Endothelial cell of umbilical vein (primary cell): Measurements from ENCODE around the gene AGO1. TPM values are rescaled to one million over a fixed set of nuclear protein-coding genes. Genes with fewer than 3 reads are reported as not detected.

Experiments
- BruUV-seq: library from RNA; stranded (reverse); fragments of 400-500 nt; replicated peaks from 2 replicates; lab custom pipeline; 2021; lab: Mats Ljungman, UMichigan
- CTCF ChIA-PET: fragments of 300-600, 350-600 bp; sonication (Branson Sonifier 250); formaldehyde crosslinking; loops from one replicate; lab custom pipeline; 2021; ENCODE audit warnings: antibody characterized with exemption, inconsistent platforms; lab: Charles Lee
- POLR2A ChIA-PET: fragments of 300-600, 350-600 bp; sonication (Branson Sonifier 250); formaldehyde crosslinking; loops from one replicate; lab custom pipeline; 2021; ENCODE audit warnings: antibody characterized with exemption, inconsistent platforms; lab: Charles Lee
- DNase-seq: peaks from one replicate; pipeline ENCODE4 v3.0.0-alpha.2; 2011; ENCODE audit warnings: low read depth, low spot score
- FAIRE-seq: peaks from 2 replicates; lab custom pipeline; 2011; peaks lifted over from hg19 to GRCh38; lab: Jason Lieb, UNC
- H2AFZ ChIP-seq: 2 replicates; pipeline ENCODE4 v1.6.0; 2012; ENCODE audit warnings: low read depth, low read length, control low read depth, inconsistent platforms
- H3K27ac ChIP-seq: 2 replicates; pipeline ENCODE4 v1.5.1; 2011; ENCODE audit warnings: low read depth, mild to moderate bottlenecking, control low read depth, low read length, moderate library complexity; ENCODE audit not compliant: insufficient read depth
- H3K27me3 ChIP-seq, 2 experiments: 2 replicates each; pipeline versions ENCODE4 v1.6.0 to v1.6.1; 2011; ENCODE audit warnings: low read length in 2 of 2, mixed read lengths in 1 of 2; ENCODE audit not compliant: control insufficient read depth in 2 of 2, insufficient read depth in 2 of 2
- H3K36me3 ChIP-seq, 2 experiments: 2 replicates in 1 of 2; 3 replicates in 1 of 2; pipeline ENCODE4 v1.5.1; 2011; ENCODE audit warnings: low read length in 2 of 2, mild to moderate bottlenecking in 1 of 2, moderate library complexity in 1 of 2; ENCODE audit not compliant: control insufficient read depth in 2 of 2, insufficient read depth in 2 of 2; ENCODE audit errors: extremely low read depth in 1 of 2
- H3K4me1 ChIP-seq: 3 replicates; pipeline ENCODE4 v1.5.1; 2011; ENCODE audit warnings: mild to moderate bottlenecking, low read length; ENCODE audit not compliant: control insufficient read depth, insufficient read depth; ENCODE audit errors: extremely low read depth
- H3K4me2 ChIP-seq: 2 replicates; pipeline ENCODE4 v1.6.1; 2011; ENCODE audit warnings: low read length, control low read depth, mixed read lengths; ENCODE audit not compliant: insufficient read depth
- H3K4me3 ChIP-seq, 3 experiments: fragments of 200-600 bp in 1 of 3; sonication (generic), shearing (Covaris generic) in 1 of 3; replicated peaks in 1 of 3; 2 replicates each; pipeline ENCODE4 v1.5.1; 2011 to 2016; ENCODE audit warnings: control low read depth in 3 of 3, low read length in 3 of 3, mild to moderate bottlenecking in 2 of 3, inconsistent platforms in 1 of 3, low read depth in 1 of 3, moderate library complexity in 1 of 3; ENCODE audit not compliant: insufficient read depth in 1 of 3
- H3K79me2 ChIP-seq: 2 replicates; pipeline ENCODE4 v1.6.0; 2012; ENCODE audit warnings: low read length, inconsistent platforms; ENCODE audit not compliant: control insufficient read depth, insufficient read depth
- H3K9ac ChIP-seq: replicated peaks from 2 replicates; pipeline ENCODE3; 2011; ENCODE audit warnings: low read length, control low read depth; ENCODE audit not compliant: insufficient read depth; ENCODE audit errors: extremely low read depth
- H3K9me1 ChIP-seq: replicated peaks from 3 replicates; pipeline ENCODE4 v1.6.0; 2011; ENCODE audit warnings: mild to moderate bottlenecking, low read length; ENCODE audit not compliant: control insufficient read depth, insufficient read depth; ENCODE audit errors: extremely low read depth
- H3K9me3 ChIP-seq: replicated peaks from 2 replicates; pipeline ENCODE4 v1.5.1; 2012; ENCODE audit warnings: low read length, inconsistent platforms; ENCODE audit not compliant: control insufficient read depth, insufficient read depth
- H4K20me1 ChIP-seq: replicated peaks from 2 replicates; pipeline ENCODE3; 2011; ENCODE audit warnings: mild to moderate bottlenecking, low read length; ENCODE audit not compliant: control insufficient read depth, insufficient read depth; ENCODE audit errors: extremely low read depth
- EZH2 ChIP-seq: IDR thresholded peaks from 2 replicates; pipeline ENCODE4 v1.6.1; 2012; ENCODE audit warnings: borderline replicate concordance, low read depth, mild to moderate bottlenecking, moderate library complexity, low read length, inconsistent platforms; ENCODE audit not compliant: severe bottlenecking
- FOS ChIP-seq: IDR thresholded peaks from 2 replicates; pipeline ENCODE4 v1.6.1; 2011; ENCODE audit warnings: mild to moderate bottlenecking, low read length, moderate library complexity, borderline replicate concordance; ENCODE audit not compliant: insufficient read depth
- GATA2 ChIP-seq: IDR thresholded peaks from 2 replicates; pipeline ENCODE4 v1.7.0; 2011; ENCODE audit warnings: low read depth, mild to moderate bottlenecking, moderate library complexity, mixed read lengths, low read length; ENCODE audit not compliant: insufficient read length, insufficient read depth
- JUN ChIP-seq: IDR thresholded peaks from 2 replicates; pipeline ENCODE4 v1.6.1; 2011; ENCODE audit warnings: borderline replicate concordance, low read depth; ENCODE audit not compliant: insufficient read length, insufficient read depth
- MAX ChIP-seq: IDR thresholded peaks from 2 replicates; pipeline ENCODE4 v1.6.1; 2011; ENCODE audit not compliant: insufficient read depth, insufficient read length
- MYC ChIP-seq: IDR thresholded peaks from one replicate; pipeline ENCODE4 v1.6.1; 2011; ENCODE audit warnings: mild to moderate bottlenecking, low read depth, low read length
- POLR2A ChIP-seq: IDR thresholded peaks from 2 replicates; pipeline ENCODE4 v1.6.1; 2012; ENCODE audit warnings: low read depth, mild to moderate bottlenecking, control low read depth, low read length
- POLR2AphosphoS5 ChIP-seq: IDR thresholded peaks from 2 replicates; pipeline ENCODE4 v1.6.1; 2012; ENCODE audit warnings: low read depth, mild to moderate bottlenecking, control low read depth, low read length, moderate library complexity; ENCODE audit not compliant: insufficient read depth
- dilution Hi-C: fragments of 300-500 bp; cut with MboI; formaldehyde crosslinking; loops from one replicate; pipeline ENCODE4 v1.15.0; 2019; ENCODE audit warnings: low sequenced_read_pairs; ENCODE audit not compliant: extremely low pct_ligation_motif_present
- intact Hi-C: fragments of 100-400 bp; cut with micrococcal nuclease; formaldehyde crosslinking; loops from one replicate; pipeline ENCODE4 v1.10.0; 2022
- polyA plus RNA-seq, 4 experiments: library from polyadenylated mRNA; depleted of rRNA in 3 of 4; stranded (reverse) in 3 of 4; unstranded in 1 of 4; fragments of >200 nt; gene quantifications; 2 replicates each; pipeline versions ENCODE4 v1.2.1 to v1.2.3, GENCODE V29; 2011 to 2012; ENCODE audit warnings: missing spikeins in 1 of 4
- total RNA-seq: library from RNA; stranded (reverse); gene quantifications from 2 replicates; pipeline ENCODE4 v1.2.3, GENCODE V29; 2021
- TF ChIP-seq, protein P1 (sequence below), 2 donors: IDR thresholded peaks; 1 replicate in 1 of 2; 2 replicates in 1 of 2; pipeline ENCODE4 v1.5.1; 2011; ENCODE audit warnings: low read length in 2 of 2, mild to moderate bottlenecking in 2 of 2, moderate library complexity in 2 of 2, control low read depth in 1 of 2, inconsistent platforms in 1 of 2, low read depth in 1 of 2; ENCODE audit not compliant: insufficient read depth in 1 of 2; ENCODE audit errors: extremely low read depth in 1 of 2

The AGO1 gene
- total and polyA plus RNA-seq, 2 donors (not counting 3 experiments of a cell fraction or from before 2014, with no cell fraction given), result 10.8 to 31.0 TPM

DNA sequence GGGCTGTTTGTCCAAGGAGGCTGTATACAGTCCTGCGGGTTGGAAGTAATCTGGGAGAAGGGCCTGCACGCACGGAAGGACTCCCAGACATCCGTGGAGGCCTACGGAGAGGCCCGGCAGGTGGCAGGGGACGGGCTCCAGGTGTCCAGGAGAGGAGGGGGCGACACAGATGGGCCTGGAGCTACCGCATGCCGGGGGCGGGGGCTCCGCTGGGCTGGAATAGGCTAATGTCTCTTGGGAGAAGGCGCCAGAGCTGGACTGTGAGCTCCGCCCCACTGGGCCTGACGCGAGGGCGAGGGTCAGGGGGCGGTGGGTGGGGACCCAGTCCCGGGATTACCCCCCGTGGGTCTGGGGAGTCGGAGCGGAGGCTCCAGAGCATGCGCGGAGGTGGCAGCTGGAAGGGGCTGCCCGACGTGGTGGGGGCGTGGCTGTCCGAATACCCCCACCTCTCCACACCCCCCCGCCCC, 659 bp downstream of the AGO1 start:
- Histone ChIP-seq H3K4me1 (peaks cover 17% of the 10 kb centered on the region), H3K9me1 (no peaks in the 10 kb centered on the region), H3K27me3 (no peaks in the 10 kb centered on the region), H3K9ac (peak overlapping the region; percentile 86), H2AFZ (peak overlapping the region; percentile 67), H3K79me2 (peaks cover 16% of the 10 kb centered on the region), H3K9me3 (no peaks in the 10 kb centered on the region), H3K27ac (no peak overlapping the region), H3K4me3 (peak overlapping the region; percentile 71 to 100 (median 88)), H3K36me3 (peaks cover 0 to 3% of the 10 kb centered on the region in 2 experiments), H4K20me1 (no peaks in the 10 kb centered on the region), H3K4me2 (peak overlapping the region; percentile 89)
- no peak for TF ChIP-seq POLR2AphosphoS5
- TF ChIP-seq GATA2, result no peak
- no peak for TF ChIP-seq MYC
- TF ChIP-seq MAX, result no peak
- TF ChIP-seq FOS, result no peak
- TF ChIP-seq, protein P1, sequence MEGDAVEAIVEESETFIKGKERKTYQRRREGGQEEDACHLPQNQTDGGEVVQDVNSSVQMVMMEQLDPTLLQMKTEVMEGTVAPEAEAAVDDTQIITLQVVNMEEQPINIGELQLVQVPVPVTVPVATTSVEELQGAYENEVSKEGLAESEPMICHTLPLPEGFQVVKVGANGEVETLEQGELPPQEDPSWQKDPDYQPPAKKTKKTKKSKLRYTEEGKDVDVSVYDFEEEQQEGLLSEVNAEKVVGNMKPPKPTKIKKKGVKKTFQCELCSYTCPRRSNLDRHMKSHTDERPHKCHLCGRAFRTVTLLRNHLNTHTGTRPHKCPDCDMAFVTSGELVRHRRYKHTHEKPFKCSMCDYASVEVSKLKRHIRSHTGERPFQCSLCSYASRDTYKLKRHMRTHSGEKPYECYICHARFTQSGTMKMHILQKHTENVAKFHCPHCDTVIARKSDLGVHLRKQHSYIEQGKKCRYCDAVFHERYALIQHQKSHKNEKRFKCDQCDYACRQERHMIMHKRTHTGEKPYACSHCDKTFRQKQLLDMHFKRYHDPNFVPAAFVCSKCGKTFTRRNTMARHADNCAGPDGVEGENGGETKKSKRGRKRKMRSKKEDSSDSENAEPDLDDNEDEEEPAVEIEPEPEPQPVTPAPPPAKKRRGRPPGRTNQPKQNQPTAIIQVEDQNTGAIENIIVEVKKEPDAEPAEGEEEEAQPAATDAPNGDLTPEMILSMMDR (IDR thresholded peaks at IDR 0.05; ENCODE audit: extremely low read depth in 1 of 2, insufficient read depth in 1 of 2, low read depth in 1 of 2, low read length in 2 of 2), result no peak
- no peak for TF ChIP-seq JUN
- TF ChIP-seq EZH2, result no peak
- TF ChIP-seq POLR2A, result no peak
- FAIRE-seq, result no peak
- DNase-seq, result peak; percentile 51
- dilution Hi-C loops, result no loop called here
- CTCF ChIA-PET, result interaction anchor here (0.6 to 1.7 kb wide), 18 partner anchors 9 to 334 kb away, joined by 3 to 12 read pairs (median 4); partner anchors contain the start of genes AGO3 and TEKT2
- no TSS peak for BruUV-seq
- intact Hi-C loops, result loop anchor here (1.0 kb wide), 2 partner anchors 47 to 205 kb away; partner anchors contain the start of gene ADPRS
- POLR2A ChIA-PET, result no interaction called here
